Peyer's patch (tissue), 4 donors: ENCODE results near the gene AGBL5.

Source experiments
- POLR2A ChIP-seq, 2 donors: fragments of 450-650 bp; IDR thresholded peaks; one replicate each; pipeline ENCODE4 v1.5.1; 2017; ENCODE audit warnings: antibody characterized with exemption in 2 of 2, mild to moderate bottlenecking in 2 of 2, moderate library complexity in 2 of 2
- TF ChIP-seq, protein P1 (sequence below), 6 experiments: fragments of 450-650 bp in 4 of 6; fragments of 200-600 bp in 2 of 6; sonication (generic) in 1 of 6; IDR thresholded peaks; one replicate each; pipeline ENCODE4 v1.5.1; 2017 to 2019; ENCODE audit warnings: antibody characterized with exemption in 6 of 6, mild to moderate bottlenecking in 3 of 6, moderate library complexity in 1 of 6

DNA sequence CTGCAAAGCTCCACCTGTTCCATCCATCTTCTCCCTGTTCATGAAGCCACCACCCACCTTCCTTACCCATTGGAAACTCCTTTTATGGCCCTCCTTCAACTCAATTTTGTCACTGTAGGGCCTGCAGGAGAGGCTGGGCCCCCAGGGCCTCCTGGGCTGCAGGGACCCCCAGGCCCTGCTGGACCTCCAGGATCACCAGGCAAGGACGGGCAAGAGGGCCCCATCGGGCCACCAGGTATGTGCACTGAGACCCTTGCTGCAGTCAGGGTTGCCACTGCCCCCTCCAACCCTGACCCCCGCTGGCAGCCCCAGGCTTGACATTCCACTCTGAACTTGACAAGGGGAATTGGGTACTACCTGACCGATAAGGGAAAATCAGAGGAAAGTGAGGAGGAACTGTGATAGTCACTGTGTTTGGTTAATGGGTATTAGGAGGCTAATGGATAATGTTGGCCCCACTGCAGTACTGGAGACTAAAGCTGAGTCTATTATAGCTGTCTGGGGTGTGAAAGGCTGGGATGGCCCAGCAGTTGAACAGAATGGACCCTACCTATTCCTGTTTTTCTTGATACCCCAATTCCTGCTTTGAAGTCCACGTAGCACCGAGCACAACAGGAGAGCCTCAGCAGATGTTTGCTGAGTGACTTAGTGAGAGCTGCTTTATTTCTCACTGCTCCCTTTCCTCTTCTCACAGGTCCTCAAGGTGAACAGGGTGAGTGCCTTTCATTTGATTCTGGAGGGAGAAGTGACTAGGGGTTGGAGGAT, 33.0 kb downstream of the AGBL5 start:
- TF ChIP-seq, protein P1, sequence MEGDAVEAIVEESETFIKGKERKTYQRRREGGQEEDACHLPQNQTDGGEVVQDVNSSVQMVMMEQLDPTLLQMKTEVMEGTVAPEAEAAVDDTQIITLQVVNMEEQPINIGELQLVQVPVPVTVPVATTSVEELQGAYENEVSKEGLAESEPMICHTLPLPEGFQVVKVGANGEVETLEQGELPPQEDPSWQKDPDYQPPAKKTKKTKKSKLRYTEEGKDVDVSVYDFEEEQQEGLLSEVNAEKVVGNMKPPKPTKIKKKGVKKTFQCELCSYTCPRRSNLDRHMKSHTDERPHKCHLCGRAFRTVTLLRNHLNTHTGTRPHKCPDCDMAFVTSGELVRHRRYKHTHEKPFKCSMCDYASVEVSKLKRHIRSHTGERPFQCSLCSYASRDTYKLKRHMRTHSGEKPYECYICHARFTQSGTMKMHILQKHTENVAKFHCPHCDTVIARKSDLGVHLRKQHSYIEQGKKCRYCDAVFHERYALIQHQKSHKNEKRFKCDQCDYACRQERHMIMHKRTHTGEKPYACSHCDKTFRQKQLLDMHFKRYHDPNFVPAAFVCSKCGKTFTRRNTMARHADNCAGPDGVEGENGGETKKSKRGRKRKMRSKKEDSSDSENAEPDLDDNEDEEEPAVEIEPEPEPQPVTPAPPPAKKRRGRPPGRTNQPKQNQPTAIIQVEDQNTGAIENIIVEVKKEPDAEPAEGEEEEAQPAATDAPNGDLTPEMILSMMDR (IDR thresholded peaks at IDR 0.05) = no peak
- TF ChIP-seq POLR2A (IDR thresholded peaks at IDR 0.05) = no peak
